Right hindlimb (tissue), 1 donor: ENCODE measurements around the gene LIPH.
"Not testable (repeated sequence)": the region's sequence is repeated elsewhere in the genome, so short reads cannot be mapped to it uniquely, and the experiment has no call there.

Experiments used
- DNase-seq: peaks from one replicate; pipeline ENCODE4 v3.0.0-alpha.2; 2018

LIPH gene

GRCh38 chr3:185479373-185479945 lies 72.9 kb downstream of the LIPH start:
- no peak for DNase-seq

- DNase-seq, result no peak
Observed at GRCh38 chr3:185477316-185477715, 75.1 kb downstream of the LIPH start.

- DNase-seq, result not testable (repeated sequence)
Observed at GRCh38 chr3:185474922-185475321, 77.5 kb downstream of the LIPH start.

- peak; percentile 44 for DNase-seq
Observed at GRCh38 chr3:185473290-185473815, 79.0 kb downstream of the LIPH start.

- no peak for DNase-seq
Observed at GRCh38 chr3:185470323-185470722, 82.1 kb downstream of the LIPH start.

- no peak for DNase-seq
Observed at GRCh38 chr3:185469542-185469941, 82.8 kb downstream of the LIPH start.

GRCh38 chr3:185466123-185466522 lies 86.3 kb downstream of the LIPH start:
- DNase-seq, result not testable (repeated sequence)

- DNase-seq, result no peak
Observed at GRCh38 chr3:185465471-185465870, 86.9 kb downstream of the LIPH start.

GRCh38 chr3:185460719-185461350 lies 91.6 kb downstream of the LIPH start:
- DNase-seq, result no peak

GRCh38 chr3:185460309-185460708 lies 92.1 kb downstream of the LIPH start:
- DNase-seq, result no peak

- no peak for DNase-seq
Observed at GRCh38 chr3:185457376-185457775, 95.0 kb downstream of the LIPH start.
